HCT116 (cell line): ENCODE data around the gene IGFBP2. TPM values are rescaled to one million over a fixed set of nuclear protein-coding genes. Genes with fewer than 3 reads are reported as not detected.

Source experiments
- ATAC-seq: fragments of 200-7000 bp; cut with Tn5 transposase; 2 replicates; pipeline ENCODE4 v1.9.1; 2020; ENCODE audit warnings: mild to moderate bottlenecking, moderate library complexity
- BruUV-seq: library from RNA; stranded (reverse); fragments of 400-500 nt; replicated peaks from 2 replicates; lab custom pipeline; 2021; lab: Mats Ljungman, UMichigan
- CTCF ChIA-PET: fragments of 300-600 bp; sonication (Branson Sonifier 250); formaldehyde crosslinking; loops from one replicate; lab custom pipeline; 2021; ENCODE audit warnings: antibody characterized with exemption; lab: Charles Lee
- POLR2A ChIA-PET: fragments of 300-600, 350-600 bp; sonication (Branson Sonifier 250); formaldehyde crosslinking; loops from one replicate; lab custom pipeline; 2021; ENCODE audit warnings: antibody characterized with exemption; lab: Charles Lee
- RAD21 ChIA-PET, 2 experiments: fragments of 300-600 bp; sonication (Branson Sonifier 250); formaldehyde crosslinking; loops; one replicate each; lab custom pipeline; 2023; ENCODE audit warnings: low total read pairs in 2 of 2; ENCODE audit not compliant: uncharacterized antibody in 2 of 2, unreplicated experiment in 2 of 2, low non-redundant PET in 1 of 2; lab: Charles Lee
- DNase-seq: peaks from one replicate; pipeline ENCODE4 v3.0.0-alpha.2; 2010; ENCODE audit warnings: low read depth, low spot score
- H2AFZ ChIP-seq: fragments of 200-600 bp; shearing (Covaris generic), sonication (generic); 2 replicates; pipeline ENCODE4 v1.6.1; 2017; ENCODE audit warnings: low read depth, mixed run types, mixed read lengths, antibody characterized with exemption, low read length; ENCODE audit not compliant: poor library complexity, severe bottlenecking
- H3K27ac ChIP-seq: 2 replicates; pipeline ENCODE4 v1.5.1; 2012; ENCODE audit warnings: low read depth, low read length
- H3K27me3 ChIP-seq: fragments of 200-600 bp; sonication (generic); 2 replicates; pipeline ENCODE4 v1.6.1; 2016; ENCODE audit warnings: mixed run types, low read length, mixed read lengths; ENCODE audit not compliant: insufficient read depth
- H3K36me3 ChIP-seq, 2 experiments: fragments of 200-500 bp in 1 of 2; fragments of 200-600 bp in 1 of 2; sonication (Bioruptor generic) in 1 of 2; sonication (generic) in 1 of 2; 2 replicates each; pipeline versions ENCODE4 v1.5.1 to v1.6.1; 2014 to 2016; ENCODE audit warnings: low read length in 2 of 2, inconsistent platforms in 1 of 2, mixed read lengths in 1 of 2, mixed run types in 1 of 2; ENCODE audit not compliant: insufficient read depth in 2 of 2, control insufficient read depth in 1 of 2
- H3K4me1 ChIP-seq, 2 experiments: fragments of 200-600 bp in 1 of 2; sonication (generic) in 1 of 2; 2 replicates each; pipeline versions ENCODE4 v1.5.1 to v1.6.1; 2012 to 2017; ENCODE audit warnings: low read length in 2 of 2, inconsistent platforms in 1 of 2, mild to moderate bottlenecking in 1 of 2, mixed read lengths in 1 of 2, mixed run types in 1 of 2, moderate library complexity in 1 of 2; ENCODE audit not compliant: insufficient read depth in 2 of 2, control insufficient read depth in 1 of 2
- H3K4me2 ChIP-seq: fragments of 200-600 bp; sonication (generic); 2 replicates; pipeline ENCODE4 v1.6.1; 2017; ENCODE audit warnings: mixed run types, low read length, mixed read lengths
- H3K4me3 ChIP-seq, 2 experiments: fragments of 200-600 bp in 1 of 2; sonication (generic) in 1 of 2; replicated peaks in 1 of 2; 2 replicates each; pipeline ENCODE4 v1.5.1; 2011 to 2016; ENCODE audit warnings: low read length in 2 of 2, control low read depth in 1 of 2, low read depth in 1 of 2, mild to moderate bottlenecking in 1 of 2, mixed read lengths in 1 of 2, mixed run types in 1 of 2
- H3K79me2 ChIP-seq: fragments of 200-600 bp; sonication (generic); 2 replicates; pipeline ENCODE4 v1.6.1; 2017; ENCODE audit warnings: mild to moderate bottlenecking, mixed run types, low read length, moderate library complexity, mixed read lengths; ENCODE audit not compliant: insufficient read depth
- H3K9ac ChIP-seq: fragments of 200-600 bp; sonication (generic); 2 replicates; pipeline ENCODE4 v1.6.1; 2016; ENCODE audit warnings: low read length, mixed read lengths
- H3K9me2 ChIP-seq: fragments of 200-600 bp; sonication (generic), shearing (Covaris generic); 2 replicates; pipeline ENCODE4 v1.6.1; 2017; ENCODE audit warnings: mixed run types, mild to moderate bottlenecking, moderate library complexity; ENCODE audit not compliant: insufficient read depth
- H3K9me3 ChIP-seq, 2 experiments: fragments of 200-500 bp in 1 of 2; fragments of 200-600 bp in 1 of 2; sonication (Bioruptor generic) in 1 of 2; sonication (generic) in 1 of 2; 2 replicates each; pipeline ENCODE4 v1.6.1; 2014 to 2017; ENCODE audit warnings: low read length in 2 of 2, mixed read lengths in 2 of 2, inconsistent platforms in 1 of 2, low read depth in 1 of 2, mild to moderate bottlenecking in 1 of 2, mixed run types in 1 of 2, moderate library complexity in 1 of 2; ENCODE audit not compliant: control insufficient read depth in 1 of 2, insufficient read depth in 1 of 2
- H4K20me1 ChIP-seq: fragments of 200-600 bp; sonication (generic), shearing (Covaris generic); 2 replicates; pipeline ENCODE4 v1.6.1; 2017; ENCODE audit warnings: mixed run types, mild to moderate bottlenecking, moderate library complexity; ENCODE audit not compliant: insufficient read depth
- CEBPB ChIP-seq: IDR thresholded peaks from 2 replicates; pipeline ENCODE4 v1.6.1; 2012; ENCODE audit warnings: low read depth
- EGR1 ChIP-seq: IDR thresholded peaks from 2 replicates; pipeline ENCODE4 v1.6.1; 2012; ENCODE audit warnings: low read depth
- ELF1 ChIP-seq: IDR thresholded peaks from 2 replicates; pipeline ENCODE4 v1.6.1; 2012; ENCODE audit warnings: low read depth, borderline replicate concordance
- POLR2A ChIP-seq: IDR thresholded peaks from 2 replicates; pipeline ENCODE4 v1.7.0; 2011; ENCODE audit warnings: borderline replicate concordance; ENCODE audit not compliant: insufficient read depth, insufficient read length; ENCODE audit errors: extremely low read depth
- POLR2AphosphoS5 ChIP-seq: IDR thresholded peaks from 2 replicates; pipeline ENCODE4 v1.6.1; 2011; ENCODE audit warnings: mild to moderate bottlenecking, low read depth, low read length, moderate library complexity
- YY1 ChIP-seq: IDR thresholded peaks from 2 replicates; pipeline ENCODE4 v1.6.1; 2011; ENCODE audit warnings: low read length, low read depth, moderate library complexity, mild to moderate bottlenecking; ENCODE audit not compliant: insufficient replicate concordance; ENCODE audit errors: extremely low read depth
- ZNF274 ChIP-seq: fragments of 200-500 bp; sonication (Bioruptor generic); IDR thresholded peaks from 2 replicates; pipeline ENCODE4 v1.6.1; 2014; ENCODE audit warnings: mild to moderate bottlenecking, low read depth, low read length, inconsistent platforms
- intact Hi-C: fragments of 100-400 bp; cut with micrococcal nuclease; formaldehyde crosslinking; loops from 2 replicates; pipeline ENCODE4 v1.10.0; 2022
- total RNA-seq: library from RNA; stranded (reverse); gene quantifications from one replicate; pipeline ENCODE4 v1.2.1, GENCODE V29; 2021; ENCODE audit not compliant: unreplicated experiment
- TF ChIP-seq, protein P1 (sequence below): IDR thresholded peaks from 2 replicates; pipeline ENCODE4 v1.6.1; 2012; ENCODE audit warnings: low read depth
- TF ChIP-seq, protein P2 (sequence below): IDR thresholded peaks from 2 replicates; pipeline ENCODE4 v1.6.1; 2011; ENCODE audit warnings: mild to moderate bottlenecking, low read length, moderate library complexity; ENCODE audit not compliant: insufficient replicate concordance; ENCODE audit errors: extremely low read depth

The IGFBP2 gene
- total RNA-seq, 1 experiment from 2014 or later, result 143 TPM

DNA sequence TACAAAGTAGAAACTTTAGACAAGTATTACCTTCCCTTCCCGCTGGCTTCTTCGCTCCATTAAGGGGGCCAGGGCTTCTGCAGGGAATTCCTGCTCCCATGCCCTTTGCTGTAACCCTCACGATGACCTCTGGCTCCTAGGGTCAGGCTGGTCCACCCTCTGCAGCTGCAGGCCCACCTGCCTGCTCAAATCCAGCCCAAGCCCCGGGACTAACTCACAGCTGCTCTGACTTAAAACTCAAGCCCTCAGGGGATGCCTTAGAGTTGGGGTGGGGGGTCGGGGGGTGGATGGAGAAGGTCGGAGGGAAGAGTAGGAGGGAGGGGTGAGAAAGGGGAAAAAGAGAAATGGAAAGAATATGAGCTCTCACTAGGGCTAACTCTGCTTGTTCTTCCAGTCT, 57.2 kb downstream of the IGFBP2 start:
- TF ChIP-seq, protein P1, sequence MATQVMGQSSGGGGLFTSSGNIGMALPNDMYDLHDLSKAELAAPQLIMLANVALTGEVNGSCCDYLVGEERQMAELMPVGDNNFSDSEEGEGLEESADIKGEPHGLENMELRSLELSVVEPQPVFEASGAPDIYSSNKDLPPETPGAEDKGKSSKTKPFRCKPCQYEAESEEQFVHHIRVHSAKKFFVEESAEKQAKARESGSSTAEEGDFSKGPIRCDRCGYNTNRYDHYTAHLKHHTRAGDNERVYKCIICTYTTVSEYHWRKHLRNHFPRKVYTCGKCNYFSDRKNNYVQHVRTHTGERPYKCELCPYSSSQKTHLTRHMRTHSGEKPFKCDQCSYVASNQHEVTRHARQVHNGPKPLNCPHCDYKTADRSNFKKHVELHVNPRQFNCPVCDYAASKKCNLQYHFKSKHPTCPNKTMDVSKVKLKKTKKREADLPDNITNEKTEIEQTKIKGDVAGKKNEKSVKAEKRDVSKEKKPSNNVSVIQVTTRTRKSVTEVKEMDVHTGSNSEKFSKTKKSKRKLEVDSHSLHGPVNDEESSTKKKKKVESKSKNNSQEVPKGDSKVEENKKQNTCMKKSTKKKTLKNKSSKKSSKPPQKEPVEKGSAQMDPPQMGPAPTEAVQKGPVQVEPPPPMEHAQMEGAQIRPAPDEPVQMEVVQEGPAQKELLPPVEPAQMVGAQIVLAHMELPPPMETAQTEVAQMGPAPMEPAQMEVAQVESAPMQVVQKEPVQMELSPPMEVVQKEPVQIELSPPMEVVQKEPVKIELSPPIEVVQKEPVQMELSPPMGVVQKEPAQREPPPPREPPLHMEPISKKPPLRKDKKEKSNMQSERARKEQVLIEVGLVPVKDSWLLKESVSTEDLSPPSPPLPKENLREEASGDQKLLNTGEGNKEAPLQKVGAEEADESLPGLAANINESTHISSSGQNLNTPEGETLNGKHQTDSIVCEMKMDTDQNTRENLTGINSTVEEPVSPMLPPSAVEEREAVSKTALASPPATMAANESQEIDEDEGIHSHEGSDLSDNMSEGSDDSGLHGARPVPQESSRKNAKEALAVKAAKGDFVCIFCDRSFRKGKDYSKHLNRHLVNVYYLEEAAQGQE, result no peak
- TF ChIP-seq ZNF274 (no peak), EGR1 (no peak), CEBPB (no peak), YY1 (no peak), POLR2A (no peak), POLR2AphosphoS5 (no peak), ELF1 (no peak)
- TF ChIP-seq, protein P2, sequence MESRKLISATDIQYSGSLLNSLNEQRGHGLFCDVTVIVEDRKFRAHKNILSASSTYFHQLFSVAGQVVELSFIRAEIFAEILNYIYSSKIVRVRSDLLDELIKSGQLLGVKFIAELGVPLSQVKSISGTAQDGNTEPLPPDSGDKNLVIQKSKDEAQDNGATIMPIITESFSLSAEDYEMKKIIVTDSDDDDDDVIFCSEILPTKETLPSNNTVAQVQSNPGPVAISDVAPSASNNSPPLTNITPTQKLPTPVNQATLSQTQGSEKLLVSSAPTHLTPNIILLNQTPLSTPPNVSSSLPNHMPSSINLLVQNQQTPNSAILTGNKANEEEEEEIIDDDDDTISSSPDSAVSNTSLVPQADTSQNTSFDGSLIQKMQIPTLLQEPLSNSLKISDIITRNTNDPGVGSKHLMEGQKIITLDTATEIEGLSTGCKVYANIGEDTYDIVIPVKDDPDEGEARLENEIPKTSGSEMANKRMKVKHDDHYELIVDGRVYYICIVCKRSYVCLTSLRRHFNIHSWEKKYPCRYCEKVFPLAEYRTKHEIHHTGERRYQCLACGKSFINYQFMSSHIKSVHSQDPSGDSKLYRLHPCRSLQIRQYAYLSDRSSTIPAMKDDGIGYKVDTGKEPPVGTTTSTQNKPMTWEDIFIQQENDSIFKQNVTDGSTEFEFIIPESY, result no peak
- ATAC-seq, result no peak
- intact Hi-C loops, result no loop called here
- Histone ChIP-seq H3K4me3 (no peak overlapping the region), H3K4me2 (no peak overlapping the region), H3K27me3 (no peaks in the 10 kb centered on the region), H3K79me2 (no peaks in the 10 kb centered on the region), H4K20me1 (no peaks in the 10 kb centered on the region), H3K9me3 (no peaks in the 10 kb centered on the region), H3K36me3 (no peaks in the 10 kb centered on the region), H3K27ac (no peak overlapping the region), H3K9ac (no peak overlapping the region), H3K4me1 (peaks cover 10 to 51% of the 10 kb centered on the region in 2 experiments), H2AFZ (no peak overlapping the region), H3K9me2 (no peaks in the 10 kb centered on the region)
- no TSS peak for BruUV-seq
- DNase-seq, result no peak
- POLR2A ChIA-PET, result no interaction called here
- CTCF ChIA-PET, result no interaction called here
- RAD21 ChIA-PET, result no interaction called here
